Vagina (tissue), 2 donors: ENCODE data around the gene SLC66A2.

Experiments used
- CTCF ChIP-seq, 3 experiments: fragments of 450-650 bp in 2 of 3; fragments of 200-600 bp in 1 of 3; sonication (generic) in 1 of 3; IDR thresholded peaks; one replicate each; pipeline ENCODE4 v1.5.1; 2017 to 2019; ENCODE audit warnings: antibody characterized with exemption in 3 of 3, mild to moderate bottlenecking in 2 of 3, moderate library complexity in 2 of 3
- POLR2A ChIP-seq, 2 donors: fragments of 450-650 bp; IDR thresholded peaks; one replicate each; pipeline ENCODE4 v1.6.1; 2017; ENCODE audit warnings: antibody characterized with exemption in 2 of 2, mild to moderate bottlenecking in 2 of 2, moderate library complexity in 2 of 2

DNA sequence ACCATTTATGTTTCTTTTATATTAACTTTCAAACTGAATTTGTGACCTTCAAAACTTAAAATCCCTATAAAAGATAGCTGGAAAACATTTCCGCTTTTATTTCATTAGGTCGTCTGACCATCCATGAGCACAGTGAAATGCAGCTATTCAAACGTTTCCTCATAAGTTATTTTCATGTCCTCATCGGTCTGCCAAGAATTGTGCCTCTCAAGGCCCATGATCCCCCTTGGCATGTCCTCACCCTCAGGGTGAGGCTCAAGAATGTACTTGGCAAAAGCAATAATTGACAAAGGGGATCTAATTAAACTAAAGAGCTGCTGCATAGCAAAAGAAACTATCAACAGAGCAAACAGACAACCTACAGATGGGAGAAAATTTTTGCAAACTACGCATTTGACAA is 12.4 kb downstream of the SLC66A2 start:
- TF ChIP-seq CTCF (IDR thresholded peaks at IDR 0.05): no peak
- TF ChIP-seq POLR2A (IDR thresholded peaks at IDR 0.05): no peak
